GM12891 (cell line): ENCODE measurements around the gene SDCCAG8.

Source experiments
- DNase-seq: peaks from one replicate; pipeline ENCODE4 v3.0.0; 2011; ENCODE audit warnings: low spot score; ENCODE audit not compliant: insufficient read length
- FAIRE-seq: peaks from 2 replicates; lab custom pipeline; 2011; peaks lifted over from hg19 to GRCh38; lab: Jason Lieb, UNC
- PAX5 ChIP-seq: IDR thresholded peaks from 2 replicates; pipeline ENCODE4 v1.6.1; 2011; ENCODE audit warnings: low read length, moderate library complexity, mild to moderate bottlenecking; ENCODE audit not compliant: insufficient read depth, severe bottlenecking
- POLR2A ChIP-seq: IDR thresholded peaks from 2 replicates; pipeline ENCODE4 v1.6.1; 2011; ENCODE audit warnings: low read depth, low read length, control low read depth
- POLR2AphosphoS5 ChIP-seq: IDR thresholded peaks from 2 replicates; pipeline ENCODE4 v1.6.1; 2011; ENCODE audit warnings: low read depth, low read length, control low read depth
- POU2F2 ChIP-seq: IDR thresholded peaks from 2 replicates; pipeline ENCODE4 v1.6.1; 2011; ENCODE audit warnings: low read depth, mild to moderate bottlenecking, control low read depth, low read length, moderate library complexity
- SPI1 ChIP-seq: IDR thresholded peaks from 2 replicates; pipeline ENCODE4 v1.6.1; 2011; ENCODE audit warnings: low read depth, low read length, control low read depth
- TAF1 ChIP-seq: IDR thresholded peaks from 2 replicates; pipeline ENCODE4 v1.6.1; 2011; ENCODE audit warnings: low read depth, low read length, control low read depth

The SDCCAG8 gene

GRCh38 chr1:243273506-243273905 is 17.7 kb downstream of the SDCCAG8 start:
- DNase-seq (no peak), FAIRE-seq (no peak)
- TF ChIP-seq POU2F2 (no peak), TAF1 (no peak), PAX5 (no peak), POLR2AphosphoS5 (no peak), POLR2A (no peak), SPI1 (no peak)

GRCh38 chr1:243273945-243274344 is 18.1 kb downstream of the SDCCAG8 start:
- TF ChIP-seq SPI1 (no peak), TAF1 (no peak)
- no peak for DNase-seq
- FAIRE-seq: no peak

- FAIRE-seq (no peak), DNase-seq (no peak)
- no peak for TF ChIP-seq POU2F2
- TF ChIP-seq POLR2A: no peak
- no peak for TF ChIP-seq TAF1
- TF ChIP-seq SPI1: no peak
- no peak for TF ChIP-seq POLR2AphosphoS5
- TF ChIP-seq PAX5: no peak
These were observed 19.5 kb downstream of the SDCCAG8 start for GRCh38 chr1:243275316-243275715.

GRCh38 chr1:243280571-243281129 is 24.8 kb downstream of the SDCCAG8 start:
- FAIRE-seq (no peak), DNase-seq (no peak)
- TF ChIP-seq PAX5 (no peak), POU2F2 (no peak), TAF1 (no peak), POLR2A (no peak)

GRCh38 chr1:243281672-243282071 is 25.8 kb downstream of the SDCCAG8 start:
- DNase-seq (no peak), FAIRE-seq (no peak)
- TF ChIP-seq SPI1: no peak

- TF ChIP-seq SPI1 (no peak), POU2F2 (no peak), PAX5 (no peak), TAF1 (no peak), POLR2AphosphoS5 (no peak), POLR2A (no peak)
- no peak for DNase-seq
- FAIRE-seq: no peak
These were observed 30.7 kb downstream of the SDCCAG8 start for GRCh38 chr1:243286409-243287122.

- no peak for TF ChIP-seq POLR2AphosphoS5
- no peak for TF ChIP-seq PAX5
- TF ChIP-seq SPI1: no peak
- TF ChIP-seq TAF1: no peak
- TF ChIP-seq POU2F2: no peak
- no peak for TF ChIP-seq POLR2A
- DNase-seq (no peak), FAIRE-seq (no peak)
These were observed 31.3 kb downstream of the SDCCAG8 start for GRCh38 chr1:243287123-243287460.

- FAIRE-seq: peak; percentile 94
- TF ChIP-seq PAX5 (no peak), SPI1 (peak; percentile 90), TAF1 (no peak), POLR2A (no peak), POLR2AphosphoS5 (no peak), POU2F2 (0 out of 2 replicates have a peak, but pooled peaks have one; percentile 40)
- peak; percentile 15 for DNase-seq
These were observed 31.8 kb downstream of the SDCCAG8 start for GRCh38 chr1:243287652-243288051.

GRCh38 chr1:243288062-243288461 is 32.2 kb downstream of the SDCCAG8 start:
- TF ChIP-seq POU2F2 (no peak), POLR2A (no peak), TAF1 (no peak), PAX5 (no peak), SPI1 (no peak), POLR2AphosphoS5 (no peak)
- DNase-seq (no peak), FAIRE-seq (peak; percentile 52)

- FAIRE-seq: no peak
- TF ChIP-seq TAF1 (no peak), POLR2AphosphoS5 (no peak), POU2F2 (no peak), PAX5 (no peak)
- no peak for DNase-seq
These were observed 35.5 kb downstream of the SDCCAG8 start for GRCh38 chr1:243291292-243291691.
